NCI-H526 (cell line): Measurements from ENCODE around the gene CRYGN.
A peak's percentile ranks its signal among the peaks of the same experiment; 100 is the strongest.

Experiments used
- DNase-seq, 2 experiments: peaks; one replicate each; lab custom pipeline; 2025; lab: John Stamatoyannopoulos, UW

The CRYGN gene

DNA sequence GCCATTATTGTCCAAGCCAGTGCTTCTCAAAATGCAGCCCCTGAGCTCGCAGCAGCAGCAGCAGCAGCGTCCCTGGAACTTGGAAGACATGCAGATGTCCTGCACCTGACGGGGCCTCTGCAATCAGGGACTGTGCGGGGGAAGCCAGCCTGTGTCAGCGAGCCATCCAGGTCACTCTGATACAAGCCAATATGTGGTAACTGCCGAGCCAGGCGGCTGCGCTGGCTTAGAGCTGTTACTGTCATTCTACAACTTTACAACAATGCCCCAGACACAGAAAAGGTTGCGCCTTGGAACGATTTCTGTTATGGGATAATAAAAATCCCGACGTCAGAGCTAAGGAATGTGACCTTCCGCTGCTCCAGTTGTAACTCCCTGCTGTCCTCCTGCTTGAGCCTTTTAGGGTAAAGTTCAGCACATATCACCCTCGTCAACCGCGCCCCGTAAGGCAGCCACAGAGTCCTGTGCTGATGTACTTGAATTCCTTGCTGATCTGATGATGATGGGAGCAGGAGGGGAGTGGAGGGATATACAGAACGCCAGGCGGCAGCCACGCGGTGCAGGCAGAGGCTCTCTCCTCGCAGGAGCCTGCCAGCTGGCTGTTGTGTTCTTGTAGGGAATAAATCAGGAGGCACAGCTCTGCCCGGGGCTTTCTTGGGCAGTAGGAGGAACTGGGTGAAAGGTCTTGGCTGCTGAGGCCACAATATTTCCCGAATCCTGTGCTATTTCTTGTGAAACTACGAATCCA, 20.0 kb upstream of the CRYGN start:
- DNase-seq: peak; percentile 26 to 76

DNA sequence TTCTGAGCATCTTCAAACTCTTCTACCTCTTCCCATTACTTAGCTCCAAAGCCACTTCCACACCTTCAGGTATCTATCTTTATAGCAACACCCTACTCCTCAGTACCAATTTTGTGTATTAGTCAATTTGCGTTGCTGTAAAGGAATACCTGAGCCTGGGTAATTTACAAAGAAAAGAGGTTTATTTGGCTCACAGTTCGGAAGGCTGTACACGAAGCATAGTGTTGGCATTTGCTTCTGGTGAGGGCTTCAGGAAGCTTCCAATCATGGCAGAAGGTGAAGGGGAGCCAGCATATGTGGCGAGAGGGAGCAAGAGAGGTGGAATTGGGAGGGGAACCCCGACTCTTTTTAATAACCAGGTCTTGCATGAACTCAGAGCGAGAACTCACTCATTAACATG, 17.6 kb upstream of the CRYGN start:
- no peak for DNase-seq

DNA sequence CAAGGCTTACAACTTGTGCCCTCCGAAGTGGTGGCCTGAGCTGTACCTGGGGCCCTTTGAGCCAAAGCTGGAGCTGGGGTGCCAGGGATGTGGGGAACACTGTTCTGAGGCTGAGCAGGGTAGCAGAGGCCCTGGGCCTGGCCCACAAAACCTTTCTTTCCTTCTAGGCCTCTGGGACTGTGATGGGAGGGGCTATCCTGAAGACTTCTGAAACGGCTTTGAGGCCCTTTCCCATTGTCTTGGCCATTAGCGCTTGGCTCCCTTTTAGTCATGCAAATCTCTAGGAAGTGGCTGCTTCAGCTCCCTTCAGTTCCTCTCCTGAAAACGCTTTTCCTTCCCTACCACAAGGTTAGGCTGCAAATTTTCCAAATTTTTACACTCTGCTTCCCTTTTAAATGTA, 16.8 kb upstream of the CRYGN start:
- no peak for DNase-seq

DNA sequence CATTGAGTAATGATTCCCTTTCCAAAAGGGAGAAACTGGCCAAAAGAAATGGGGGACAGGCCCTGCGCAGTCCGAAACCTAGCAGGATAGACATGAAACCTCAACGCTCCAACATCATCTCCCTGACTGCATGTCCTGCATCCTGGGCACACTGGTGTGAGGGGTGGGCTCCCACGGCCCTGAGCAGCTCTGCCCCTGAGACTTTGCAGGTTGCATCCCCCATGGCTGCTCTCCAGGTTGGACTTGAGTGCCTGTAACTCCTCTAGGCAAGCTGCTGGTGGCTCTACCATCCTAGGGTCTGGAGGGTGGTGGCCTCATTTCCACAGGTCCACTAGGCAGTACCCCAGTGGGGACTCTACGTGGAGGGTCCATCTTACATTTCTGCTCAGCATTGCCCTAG, 16.3 kb upstream of the CRYGN start:
- DNase-seq: no peak

DNA sequence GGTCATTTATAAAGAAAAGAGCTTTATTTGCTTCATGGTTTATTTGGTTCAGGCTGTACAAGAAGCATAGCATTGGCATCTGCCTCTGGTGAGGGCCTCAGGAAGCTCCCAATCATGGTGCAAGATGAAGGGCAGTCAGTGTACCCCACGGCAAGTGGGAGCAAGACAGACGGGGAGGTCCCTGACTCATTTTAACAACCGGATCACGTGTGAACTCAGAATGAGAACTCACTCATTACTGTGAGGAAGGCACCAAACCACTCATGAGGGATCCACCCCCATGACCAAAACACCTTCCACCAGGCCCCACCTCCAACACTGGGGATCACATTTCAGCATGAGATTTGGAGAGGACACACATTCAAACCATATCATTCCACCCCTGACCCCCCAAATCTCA, 15.7 kb upstream of the CRYGN start:
- no peak for DNase-seq

DNA sequence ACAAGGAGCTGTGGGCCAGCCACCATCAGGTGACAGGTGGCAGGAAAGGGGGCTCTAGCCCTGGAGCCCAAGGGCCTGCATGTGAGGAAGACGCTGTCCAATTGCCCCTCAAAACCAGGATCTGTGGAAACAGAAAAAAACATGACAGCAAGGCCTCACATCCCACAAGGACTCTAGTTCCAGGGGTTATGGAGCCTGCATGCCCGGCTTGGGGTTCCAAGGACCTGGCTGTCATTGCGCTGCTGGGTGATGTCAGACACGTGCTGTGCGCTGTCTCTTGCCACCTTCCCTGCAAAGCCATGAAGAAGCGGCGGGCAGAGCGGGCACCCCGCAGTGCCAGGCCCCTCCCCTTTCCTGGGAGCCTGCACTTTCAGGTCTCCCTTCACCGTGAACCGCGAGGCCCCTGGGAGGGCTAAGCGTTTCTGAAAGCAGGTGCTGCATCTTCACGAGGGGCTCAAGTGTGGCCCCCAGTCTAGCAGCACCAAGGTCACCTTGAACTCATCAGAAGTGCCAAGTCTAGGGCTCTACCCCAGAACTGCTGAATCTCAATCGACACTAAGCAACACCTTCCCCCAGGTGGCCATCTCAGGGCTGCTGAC, 15.1 kb upstream of the CRYGN start:
- no peak for DNase-seq

DNA sequence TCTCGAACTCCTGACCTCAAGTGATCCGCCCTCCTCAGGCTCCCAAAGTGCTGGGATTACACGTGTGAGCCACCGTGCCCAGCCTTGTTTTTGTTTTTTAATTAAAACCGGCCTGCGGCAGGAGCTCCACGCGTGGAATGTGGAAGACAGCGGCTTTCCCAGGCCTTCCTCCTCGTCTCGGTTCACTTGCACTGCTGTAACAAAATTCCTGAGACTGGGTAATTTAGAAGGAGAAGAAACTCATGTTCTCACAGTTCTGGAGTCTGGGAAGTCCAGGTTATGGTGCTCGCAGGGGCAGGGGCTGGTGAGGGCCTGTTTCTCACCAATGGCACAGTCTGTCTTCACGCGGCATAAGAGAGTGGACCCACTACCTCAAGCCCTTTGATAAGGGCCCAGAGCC, 14.4 kb upstream of the CRYGN start:
- no peak for DNase-seq

DNA sequence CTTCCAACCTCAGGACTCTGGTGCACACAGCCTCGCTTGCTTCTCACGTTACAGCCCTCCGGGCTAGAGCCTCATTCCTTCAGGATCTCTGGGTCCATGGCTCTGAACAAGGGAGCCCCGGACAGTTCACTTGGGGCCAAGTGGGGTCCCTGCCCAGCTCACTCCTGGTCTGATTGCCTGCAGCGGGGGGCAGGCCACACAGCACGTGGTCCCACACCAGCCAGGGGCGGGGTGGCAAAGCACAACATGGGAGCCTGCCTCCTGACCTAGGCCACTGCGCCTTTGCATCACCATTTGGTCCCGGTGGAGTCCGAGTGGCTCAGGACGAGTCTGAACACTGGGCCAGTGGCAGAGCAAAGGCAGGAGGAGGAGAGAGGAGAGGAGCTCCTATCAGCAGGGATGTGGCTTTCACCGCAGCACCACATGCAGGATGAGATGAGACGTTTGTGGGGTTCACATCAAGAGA, 13.4 kb upstream of the CRYGN start:
- peak in 1 of 2 experiments; percentile 19 for DNase-seq

DNA sequence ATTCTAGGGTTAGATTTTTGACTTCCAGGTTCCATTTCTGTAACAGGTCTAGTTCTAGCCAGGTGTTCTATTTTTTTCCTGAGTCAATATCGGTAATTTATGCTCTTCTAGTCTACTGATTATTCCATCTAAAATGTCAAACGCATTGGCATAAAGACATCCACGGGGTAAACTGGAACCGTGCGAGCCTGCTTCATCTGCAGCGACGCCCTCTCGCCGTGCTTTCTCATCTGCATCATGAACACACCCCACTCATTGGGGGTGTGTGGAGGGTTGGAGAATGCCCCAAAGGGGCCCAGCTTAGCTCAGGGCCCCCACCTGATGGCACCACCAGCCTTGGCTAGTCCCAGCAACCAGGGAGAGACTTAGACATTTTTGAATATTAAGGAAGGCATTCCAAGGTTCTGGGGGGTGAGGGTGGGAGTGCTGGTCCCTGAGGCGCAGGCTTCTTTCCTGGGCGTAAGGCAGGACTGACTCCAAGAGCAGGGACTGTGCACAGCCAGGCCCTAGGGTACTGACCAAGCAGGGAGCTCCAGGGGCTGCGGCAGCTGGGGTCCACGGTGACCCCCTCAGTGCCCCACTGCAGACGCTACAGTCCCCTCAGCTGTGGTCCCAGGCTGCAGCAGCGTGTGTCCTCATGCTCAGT, 12.9 kb upstream of the CRYGN start:
- peak in 1 of 2 experiments; percentile 16 for DNase-seq

DNA sequence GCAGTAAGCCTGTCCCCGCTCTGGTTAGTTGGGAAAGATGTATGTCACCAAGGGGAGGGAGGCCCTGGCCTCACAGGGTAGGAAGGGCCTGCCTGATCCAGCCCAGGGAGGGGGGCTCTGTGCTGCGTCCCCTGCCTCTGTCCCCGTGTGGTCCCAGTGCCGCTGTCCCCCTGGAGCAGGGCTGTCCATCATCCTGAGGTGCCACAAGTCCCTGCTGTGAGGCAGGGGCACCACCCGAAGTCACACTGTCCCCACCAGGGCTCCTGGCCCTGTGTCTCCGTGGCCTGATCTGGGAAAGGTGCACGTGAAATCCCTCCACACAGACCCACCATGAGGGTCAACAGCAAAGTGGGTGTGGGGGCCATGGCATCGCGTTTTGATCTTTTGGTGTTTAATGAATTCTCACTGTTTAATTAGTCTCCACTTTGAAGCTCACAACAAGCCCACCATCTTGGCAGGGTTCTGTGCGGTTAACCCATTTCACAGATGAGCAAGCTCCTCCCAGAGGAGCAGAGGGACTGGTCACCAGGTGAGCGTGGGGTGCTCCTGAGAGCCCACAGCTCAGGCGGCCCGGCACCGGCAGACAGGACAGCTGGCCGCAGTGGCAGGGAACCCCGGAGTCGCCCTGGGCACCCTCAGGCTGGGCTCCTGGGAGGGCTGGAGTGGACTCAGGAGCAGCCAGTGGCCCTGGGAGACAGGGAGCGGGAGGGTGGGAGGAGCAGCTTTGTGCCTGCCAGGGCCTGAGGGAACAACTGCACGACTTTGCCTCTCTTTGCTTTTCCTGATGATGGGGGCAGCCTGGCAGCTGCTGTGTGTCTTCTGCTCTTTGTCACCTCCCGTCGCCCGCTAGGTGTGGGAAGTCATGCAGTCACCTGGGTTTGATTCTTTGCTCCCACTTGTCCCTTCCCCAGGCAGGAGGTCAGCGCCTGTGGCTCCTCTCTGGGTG, 12.0 kb upstream of the CRYGN start:
- DNase-seq: no peak

DNA sequence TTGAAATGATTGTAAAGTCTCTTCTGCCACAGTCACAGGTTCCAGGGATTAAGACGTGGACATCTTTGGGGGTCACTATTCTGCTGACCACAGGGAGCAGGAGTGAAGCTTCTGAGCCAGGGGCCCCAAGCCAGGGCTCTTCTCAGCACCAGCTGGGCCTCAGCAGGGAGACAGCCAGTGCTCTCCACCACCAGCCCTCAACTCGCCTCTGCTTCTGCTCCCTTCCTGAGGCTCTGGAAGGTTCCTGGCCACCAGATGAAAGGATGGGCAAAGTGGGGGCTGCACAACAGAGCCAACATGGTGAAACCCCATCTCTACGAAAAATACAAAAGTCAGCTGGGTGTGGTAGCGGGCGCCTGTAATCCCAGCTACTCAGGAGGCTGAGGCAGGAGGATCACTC, 11.2 kb upstream of the CRYGN start:
- no peak for DNase-seq

DNA sequence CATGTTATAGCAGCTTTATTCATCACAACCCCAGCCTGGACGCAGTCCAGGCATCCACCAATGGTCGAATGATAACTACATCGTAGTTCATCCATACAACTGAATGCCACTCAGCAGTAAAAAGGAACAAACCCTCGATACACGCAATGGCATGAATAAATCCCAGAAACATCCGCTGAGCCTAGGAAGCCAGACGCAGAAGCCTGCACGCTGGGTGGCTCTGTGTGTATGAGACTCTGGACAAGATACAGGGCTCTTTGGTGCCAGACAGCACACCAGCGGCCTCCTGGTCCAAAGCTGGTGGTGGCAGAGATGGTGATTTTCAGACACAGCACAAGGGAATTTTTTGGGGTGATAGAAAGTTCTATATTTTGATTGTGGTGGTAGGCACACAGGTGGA, 10.0 kb upstream of the CRYGN start:
- DNase-seq: no peak

DNA sequence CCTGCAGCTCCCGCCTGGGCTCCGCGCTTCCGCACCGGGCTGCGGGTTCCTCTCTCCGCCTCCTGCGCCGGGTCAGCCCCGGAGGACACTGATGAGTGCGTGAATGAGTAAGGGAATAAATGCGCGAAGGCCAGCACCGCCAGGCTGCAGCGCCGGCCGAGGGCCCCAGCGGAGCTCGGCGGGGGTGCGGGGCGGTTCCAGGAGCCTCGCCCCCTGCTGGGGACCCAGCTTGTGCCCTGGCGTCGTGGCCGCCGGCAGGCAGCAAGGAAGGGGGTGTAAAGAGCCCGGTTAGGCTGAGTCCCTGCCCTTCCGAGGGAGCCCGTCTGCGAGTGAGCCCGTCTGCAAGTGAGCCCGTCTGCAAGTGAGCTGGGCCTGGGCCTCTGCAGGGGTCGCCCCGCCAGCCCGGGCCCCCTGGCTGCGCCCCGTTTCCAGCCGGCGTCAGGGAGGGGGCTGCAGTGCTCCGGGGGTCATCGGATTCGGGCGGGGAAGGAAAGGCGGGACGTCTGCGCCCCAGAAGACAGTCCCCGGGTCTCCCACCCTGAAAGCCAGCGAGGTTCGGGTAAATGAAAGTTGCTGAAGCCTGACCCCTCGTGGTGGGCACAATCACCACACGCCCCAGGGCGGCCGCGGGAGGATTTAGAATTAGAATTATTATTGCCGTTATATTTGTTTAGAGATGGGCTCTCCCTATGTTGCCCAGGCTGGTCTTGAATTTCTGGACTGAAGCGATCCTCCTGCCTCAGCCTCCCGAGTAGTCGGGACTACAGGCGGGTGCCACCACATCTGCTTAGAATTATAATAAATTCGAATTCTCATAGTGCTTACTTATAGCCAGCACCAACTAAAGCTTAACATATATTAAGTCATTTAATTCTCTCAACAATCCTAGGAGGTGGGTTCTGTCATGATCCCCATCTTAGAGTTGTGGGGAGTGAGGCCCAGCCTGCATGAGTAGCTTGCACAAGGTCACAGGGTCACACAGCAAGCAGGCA, 8.6 kb upstream of the CRYGN start:
- DNase-seq: peak; percentile 40 to 83

DNA sequence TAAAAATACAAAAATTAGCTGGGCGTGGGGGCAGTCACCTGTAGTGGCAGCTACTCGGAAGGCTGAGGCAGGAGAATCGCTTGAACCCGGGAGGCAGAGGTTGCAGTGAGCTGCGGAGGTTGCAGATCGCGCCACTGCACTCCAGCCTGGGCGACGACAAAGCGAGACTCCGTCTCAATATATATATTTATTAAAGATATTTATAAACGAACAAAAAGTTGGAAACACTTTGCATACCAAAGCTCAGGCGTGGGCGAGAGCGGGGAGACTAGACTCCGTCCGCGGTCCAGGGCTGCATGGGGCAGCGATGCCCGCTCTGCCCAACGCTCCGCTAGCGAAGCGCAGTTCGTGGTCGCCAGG, 7.9 kb upstream of the CRYGN start:
- no peak for DNase-seq

DNA sequence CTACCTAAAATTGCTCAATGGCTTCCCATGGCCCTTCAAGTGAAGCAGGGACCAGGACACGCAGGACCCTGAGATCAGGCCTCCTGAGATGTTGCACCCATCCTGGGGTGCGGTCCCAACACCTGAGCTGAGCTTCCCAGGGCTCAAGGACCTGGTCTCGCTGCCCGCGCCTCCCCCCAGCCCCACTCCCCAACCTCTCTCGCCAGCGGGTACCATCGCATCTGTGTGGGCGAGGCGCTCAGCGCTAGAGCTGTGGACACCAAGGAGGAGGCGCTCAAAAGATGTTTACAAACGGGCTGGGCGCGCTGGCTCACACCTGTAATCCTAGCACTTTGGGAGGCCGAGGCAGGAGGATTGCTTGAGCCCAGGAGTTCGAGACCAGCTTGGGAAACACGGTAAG, 7.4 kb upstream of the CRYGN start:
- no peak for DNase-seq

DNA sequence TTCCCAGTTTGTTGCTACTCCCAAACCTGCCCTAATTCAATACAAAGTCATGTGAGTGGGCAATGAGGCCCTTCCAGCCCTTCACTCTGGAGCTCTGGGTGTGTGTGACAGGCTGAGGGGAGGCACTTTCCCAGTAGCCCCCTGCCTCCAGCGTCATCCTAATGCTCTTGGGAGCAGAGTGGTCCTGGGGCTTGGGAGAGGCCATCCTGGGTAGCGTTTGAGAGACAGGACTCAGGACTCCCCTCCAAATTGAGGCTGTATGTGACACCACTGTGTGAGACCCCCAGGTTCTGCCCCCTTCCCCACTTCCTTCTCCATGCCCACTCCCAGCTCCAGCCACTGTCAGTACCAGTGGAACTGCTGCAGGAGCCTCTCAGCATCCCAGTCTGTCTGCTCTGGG, 6.5 kb upstream of the CRYGN start:
- DNase-seq: no peak

DNA sequence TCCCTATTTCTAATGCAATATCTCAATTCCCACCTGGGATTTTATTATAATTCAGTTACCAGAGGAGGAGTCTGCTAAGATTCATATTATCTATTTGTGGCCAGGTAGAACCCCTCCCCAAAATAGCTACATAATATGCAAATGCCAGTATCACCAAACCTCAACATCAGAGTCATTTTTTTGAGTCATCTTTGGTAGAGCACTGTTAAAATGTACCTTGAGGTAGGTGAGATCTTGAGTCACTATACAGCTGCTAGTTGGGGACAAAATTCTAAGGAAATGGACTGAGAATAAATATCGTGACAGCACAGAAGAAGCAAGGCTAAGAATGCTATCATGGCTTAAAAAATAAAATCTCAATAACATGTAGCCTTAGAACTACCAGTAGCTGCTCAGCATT, 4.7 kb upstream of the CRYGN start:
- DNase-seq: no peak

DNA sequence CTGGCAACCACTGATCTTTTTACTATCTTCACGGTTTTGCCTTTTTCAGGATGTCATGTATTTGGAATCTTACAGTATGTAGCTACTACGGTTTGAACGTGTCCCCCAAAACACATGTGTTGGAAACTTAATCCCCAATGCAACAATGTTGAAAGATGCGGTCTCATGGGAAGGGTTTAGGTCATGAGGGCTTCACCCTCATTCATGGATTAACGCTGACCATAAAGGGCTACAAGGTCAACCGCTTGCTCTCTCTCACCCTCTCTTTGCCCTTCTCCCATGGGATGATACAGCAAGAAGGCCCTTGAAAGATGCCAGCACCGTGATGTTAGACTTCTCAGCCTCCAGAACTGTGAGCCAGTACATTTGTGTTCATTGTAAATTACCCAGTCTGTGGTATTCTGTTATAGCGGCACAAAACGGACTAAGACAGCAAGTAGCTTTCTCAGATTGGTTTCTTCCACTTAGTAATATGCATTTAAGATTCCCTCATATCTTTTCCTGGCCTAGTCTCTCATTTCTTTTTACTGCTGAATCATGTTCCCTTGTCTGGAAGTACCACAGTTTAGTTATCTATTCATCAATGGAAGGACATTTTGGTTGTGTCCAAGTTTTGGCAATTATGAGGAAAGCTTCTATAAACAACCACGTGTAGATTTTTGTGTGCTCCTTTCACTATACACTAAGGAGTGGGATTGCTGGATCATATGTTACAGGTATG, 3.0 kb upstream of the CRYGN start:
- DNase-seq: no peak

DNA sequence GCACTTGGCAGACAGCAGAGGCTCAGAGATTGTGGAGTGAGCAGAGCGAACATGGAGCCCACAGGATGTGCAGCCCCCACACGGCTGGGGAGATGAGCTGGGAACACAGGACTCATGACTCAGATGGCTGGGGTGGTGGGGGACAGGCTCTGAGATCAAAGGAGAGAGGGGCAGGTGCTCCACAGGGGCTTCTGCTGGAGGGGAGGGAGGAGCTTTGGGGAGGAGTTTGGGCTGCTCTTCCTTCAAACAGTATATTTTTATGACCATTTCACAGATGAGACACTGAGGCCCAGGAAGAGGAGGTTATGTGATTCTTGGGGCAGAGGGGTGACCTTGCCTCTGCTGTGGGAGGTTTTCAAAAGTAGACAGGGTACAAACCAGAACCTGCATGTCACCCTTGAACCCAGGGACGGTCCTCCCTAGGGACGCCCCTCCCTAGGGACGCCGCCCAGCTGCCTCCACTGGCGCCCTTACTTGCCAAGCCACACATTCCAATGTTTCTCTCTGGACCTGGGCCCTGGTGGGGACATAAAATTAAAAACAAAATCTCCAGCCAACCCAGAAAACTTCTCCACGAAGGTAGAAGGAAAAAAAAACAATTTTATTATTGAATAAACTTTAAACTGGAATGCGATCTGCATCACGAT, 981 bp upstream of the CRYGN start:
- DNase-seq: no peak
